H7 (cell line): ENCODE data around the gene FAM107B. TPM values are rescaled to one million over a fixed set of nuclear protein-coding genes. Genes with fewer than 3 reads are reported as not detected.
A peak's percentile ranks its signal among the peaks of the same experiment; 100 is the strongest.

Experiments
- DNase-seq: peaks from one replicate; pipeline ENCODE4 v3.0.0; 2012
- H3K27me3 ChIP-seq: 2 replicates; pipeline ENCODE4 v1.6.0; 2011; ENCODE audit warnings: mild to moderate bottlenecking, low read length; ENCODE audit not compliant: control insufficient read depth, insufficient read depth
- H3K36me3 ChIP-seq: replicated peaks from 2 replicates; pipeline ENCODE4 v1.5.1; 2011; ENCODE audit warnings: low read length; ENCODE audit not compliant: control insufficient read depth, insufficient read depth
- H3K4me3 ChIP-seq: 2 replicates; pipeline ENCODE4 v1.5.1; 2011; ENCODE audit warnings: low read depth, mild to moderate bottlenecking, control low read depth, low read length, moderate library complexity; ENCODE audit not compliant: insufficient read depth
- total RNA-seq: library from RNA; depleted of rRNA; stranded (reverse); fragments of >200 nt; shearing (Covaris generic); gene quantifications from 2 replicates; pipeline ENCODE4 v1.2.3, GENCODE V29; 2014

The FAM107B gene
- total RNA-seq, 1 experiment from 2014 or later = 11.3 TPM

DNA sequence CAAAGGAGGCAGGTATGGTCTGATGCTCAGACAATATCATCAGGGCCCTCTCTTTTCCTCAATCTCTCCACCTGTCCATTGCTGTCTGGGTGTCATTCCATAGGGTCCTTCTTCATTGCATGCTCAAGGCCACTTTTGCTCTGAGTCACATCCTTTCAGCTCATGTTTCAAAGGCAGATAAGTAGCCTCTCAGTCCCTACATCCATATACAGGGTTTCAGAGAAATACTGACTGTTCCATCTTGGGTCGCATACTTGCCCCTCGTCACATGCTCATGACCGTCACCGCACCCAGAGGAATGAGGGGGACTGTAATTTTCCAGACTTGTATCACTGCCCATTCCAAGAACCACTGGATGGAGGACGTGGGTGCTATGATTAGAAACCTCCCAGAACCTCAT is 93.4 kb downstream of the FAM107B start:
- Histone ChIP-seq H3K4me3 (no peak overlapping the region), H3K27me3 (no peaks in the 10 kb centered on the region), H3K36me3 (no peaks in the 10 kb centered on the region)
- no peak for DNase-seq

DNA sequence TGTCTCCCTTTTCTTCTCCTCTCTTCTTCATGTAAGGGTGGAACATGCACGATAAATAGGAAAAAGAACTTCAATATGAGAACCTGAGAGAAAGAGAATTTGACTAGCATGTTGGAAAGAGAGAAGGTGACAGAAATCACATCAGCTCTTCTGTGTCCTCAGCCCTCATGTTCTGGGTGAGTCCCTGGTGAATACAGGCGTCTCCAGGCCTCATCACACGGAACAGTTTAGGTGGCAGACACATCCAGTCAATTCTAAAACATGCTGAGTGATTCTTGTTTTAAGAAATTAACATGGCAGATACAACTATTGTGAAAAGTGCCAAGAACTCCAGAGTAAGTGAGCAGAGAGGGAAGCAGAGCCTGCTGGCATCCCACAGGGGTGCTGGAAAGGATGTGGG is 96.1 kb downstream of the FAM107B start:
- no peak for DNase-seq

DNA sequence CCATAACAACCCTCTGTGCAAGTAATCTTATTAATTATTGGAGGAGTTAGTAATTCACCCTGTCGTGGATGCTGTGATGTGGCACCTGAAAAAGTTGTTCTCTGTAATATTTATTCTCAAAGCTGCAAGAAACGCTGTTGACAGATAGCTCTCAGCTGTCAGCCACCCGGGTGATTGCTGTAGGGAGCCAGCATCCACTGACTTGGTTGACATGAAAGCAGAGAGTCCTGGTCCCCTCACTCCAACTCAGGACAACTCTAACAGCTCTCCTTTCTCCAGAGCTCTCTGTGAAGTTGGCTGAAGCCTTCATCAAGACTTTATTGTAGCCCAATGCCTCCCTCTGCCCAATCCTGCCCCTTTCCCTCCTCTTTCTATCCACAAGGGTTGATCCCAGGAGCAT is 98.0 kb downstream of the FAM107B start:
- H3K36me3 ChIP-seq = no peaks in the 10 kb centered on the region
- H3K4me3 ChIP-seq = no peak overlapping the region
- no peaks in the 10 kb centered on the region for H3K27me3 ChIP-seq
- no peak for DNase-seq

More for the DNA sequence above, 96.1 kb downstream of the FAM107B start:
- Histone ChIP-seq H3K4me3 (no peak overlapping the region), H3K36me3 (no peaks in the 10 kb centered on the region), H3K27me3 (no peaks in the 10 kb centered on the region)

DNA sequence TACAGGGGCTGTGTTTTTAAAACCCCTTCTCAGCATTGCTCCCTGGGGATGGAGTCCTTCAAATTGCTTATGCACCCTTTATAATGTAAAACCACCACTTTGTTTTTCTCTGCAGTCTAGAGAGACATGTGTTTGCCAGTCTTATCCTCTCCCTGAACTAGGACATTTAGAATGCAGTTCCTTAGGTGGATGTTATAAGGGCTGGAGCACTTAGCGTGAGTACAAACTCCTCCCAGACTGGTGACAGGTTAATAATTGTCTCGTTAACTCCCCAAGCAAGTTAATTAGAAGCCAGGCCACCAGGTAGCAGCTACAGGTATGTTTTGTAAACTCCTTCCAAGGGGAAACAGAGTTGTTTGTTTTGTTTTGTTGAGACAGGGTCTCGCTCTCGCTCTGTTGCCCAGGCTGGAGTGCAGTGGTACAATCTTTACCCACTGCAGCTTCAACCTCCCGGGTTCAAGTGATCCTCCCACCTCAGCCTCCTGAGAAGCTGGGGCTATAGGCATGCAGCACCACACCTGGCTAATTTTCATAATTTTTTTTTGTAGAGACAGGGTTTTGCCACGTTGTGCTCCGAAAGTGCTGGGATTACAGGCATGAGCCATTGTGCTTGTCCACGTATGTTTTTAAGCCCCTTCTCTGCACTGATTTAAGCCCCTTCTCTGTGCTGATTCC is 100.2 kb downstream of the FAM107B start:
- Histone ChIP-seq H3K27me3 (no peaks in the 10 kb centered on the region), H3K4me3 (no peak overlapping the region), H3K36me3 (no peaks in the 10 kb centered on the region)
- peak; percentile 61 for DNase-seq

DNA sequence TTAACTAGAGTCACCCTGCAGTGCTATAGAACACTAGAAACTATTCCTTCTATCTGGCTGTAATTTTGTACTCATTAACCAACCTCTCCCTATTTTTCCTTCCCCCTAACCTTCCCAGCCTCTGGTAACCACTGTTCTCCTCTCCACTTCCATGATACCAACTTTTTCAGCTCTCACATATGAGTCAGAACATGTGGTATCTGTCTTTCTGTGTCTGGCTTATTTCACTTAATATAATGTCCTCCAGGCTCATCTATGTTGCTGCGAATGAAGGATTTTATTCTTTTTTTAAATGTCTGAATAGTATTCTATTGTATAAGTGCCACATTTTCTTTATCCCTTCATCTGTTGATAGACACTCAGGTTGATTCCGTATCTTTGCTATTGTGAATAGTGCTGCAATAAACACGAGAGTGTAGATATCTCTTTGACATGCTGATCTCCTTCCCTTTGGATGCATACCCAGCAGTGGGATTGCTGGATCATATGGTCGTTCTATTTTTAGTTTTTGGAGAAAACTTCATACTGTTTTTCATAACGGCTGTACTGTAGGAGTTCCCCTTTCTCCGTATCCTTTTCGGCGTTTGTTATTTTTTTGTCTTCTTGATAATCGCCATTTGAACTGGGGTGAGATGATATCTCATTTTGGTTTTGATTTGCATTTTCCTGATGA is 101.4 kb downstream of the FAM107B start:
- Histone ChIP-seq H3K4me3 (no peak overlapping the region), H3K27me3 (no peaks in the 10 kb centered on the region), H3K36me3 (no peaks in the 10 kb centered on the region)
- DNase-seq = no peak

DNA sequence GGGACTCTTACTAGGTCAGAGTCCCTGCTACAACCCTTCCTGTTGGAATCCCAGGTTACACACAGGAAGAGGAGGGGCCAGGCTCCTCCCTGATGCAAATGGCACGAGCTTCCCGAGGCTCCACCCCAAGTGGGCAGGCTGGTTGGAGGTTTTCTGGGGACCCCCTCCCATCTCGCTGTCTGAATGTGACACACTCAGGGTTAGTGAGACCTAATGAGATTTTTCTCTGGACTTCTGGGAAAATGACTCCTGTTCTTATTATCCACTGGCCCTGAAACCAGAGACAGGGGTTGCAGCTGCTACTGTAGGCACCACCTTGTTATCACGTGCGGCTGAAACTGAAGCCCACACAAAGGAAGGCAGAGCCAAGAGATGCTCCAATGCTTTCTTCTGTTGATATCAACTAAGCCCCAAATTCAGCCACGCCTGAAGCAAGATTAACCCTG is 103.3 kb downstream of the FAM107B start:
- H3K27me3 ChIP-seq = no peaks in the 10 kb centered on the region
- no peak overlapping the region for H3K4me3 ChIP-seq
- no peaks in the 10 kb centered on the region for H3K36me3 ChIP-seq
- no peak for DNase-seq

DNA sequence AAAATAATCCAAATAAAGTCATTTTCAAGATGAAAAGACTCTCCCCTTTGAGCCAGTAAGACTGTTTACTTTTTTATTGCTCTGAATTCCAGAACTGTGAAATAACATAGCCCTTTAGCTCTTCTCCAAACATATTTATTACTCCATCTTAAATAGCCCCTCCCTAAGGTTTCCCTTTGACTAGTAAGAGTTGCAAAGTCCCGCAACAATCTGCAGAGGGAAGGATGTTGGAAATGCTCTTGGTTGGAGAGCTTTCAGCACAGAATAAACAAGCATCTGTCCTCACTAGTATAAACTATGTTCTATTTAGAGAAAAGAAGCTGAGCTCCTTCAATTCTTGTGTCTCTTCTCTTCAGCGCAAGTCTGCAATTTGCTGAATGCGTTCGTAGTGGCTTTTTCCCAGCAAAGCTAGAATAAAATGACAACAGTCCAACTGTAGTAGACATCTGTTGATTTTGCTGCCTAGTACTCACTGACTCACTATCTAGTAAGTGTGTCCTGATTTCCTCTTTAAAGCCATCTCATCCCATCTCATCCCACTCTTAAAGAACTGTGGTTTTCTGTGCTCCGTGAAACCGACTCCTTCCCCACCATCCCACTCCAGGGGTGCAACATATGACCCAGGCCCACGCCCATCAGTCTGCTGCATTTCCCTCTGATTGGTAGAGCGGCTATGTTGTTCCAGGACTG is 104.0 kb downstream of the FAM107B start:
- Histone ChIP-seq H3K4me3 (no peak overlapping the region), H3K27me3 (no peaks in the 10 kb centered on the region), H3K36me3 (no peaks in the 10 kb centered on the region)
- DNase-seq = no peak

DNA sequence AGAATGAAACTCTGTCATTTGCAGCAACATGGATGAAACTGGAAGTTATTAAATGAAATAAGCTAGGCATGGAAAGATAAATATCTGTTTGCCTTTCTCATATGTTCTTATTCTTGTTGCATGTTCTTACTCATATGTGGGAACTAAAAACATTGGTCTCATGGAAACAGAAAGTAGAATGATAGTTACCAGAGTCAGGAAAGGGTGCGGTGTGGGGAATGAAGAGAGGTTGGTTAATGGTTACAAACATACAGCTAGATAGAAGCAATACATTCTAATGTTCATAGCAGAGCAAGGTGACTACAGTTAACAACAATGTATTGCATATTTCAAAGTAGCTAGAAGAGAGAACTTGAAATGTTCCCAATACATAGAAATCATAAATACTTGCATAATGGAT is 105.1 kb downstream of the FAM107B start:
- H3K27me3 ChIP-seq = no peaks in the 10 kb centered on the region
- H3K4me3 ChIP-seq = no peak overlapping the region
- no peak for DNase-seq
- no peaks in the 10 kb centered on the region for H3K36me3 ChIP-seq

DNA sequence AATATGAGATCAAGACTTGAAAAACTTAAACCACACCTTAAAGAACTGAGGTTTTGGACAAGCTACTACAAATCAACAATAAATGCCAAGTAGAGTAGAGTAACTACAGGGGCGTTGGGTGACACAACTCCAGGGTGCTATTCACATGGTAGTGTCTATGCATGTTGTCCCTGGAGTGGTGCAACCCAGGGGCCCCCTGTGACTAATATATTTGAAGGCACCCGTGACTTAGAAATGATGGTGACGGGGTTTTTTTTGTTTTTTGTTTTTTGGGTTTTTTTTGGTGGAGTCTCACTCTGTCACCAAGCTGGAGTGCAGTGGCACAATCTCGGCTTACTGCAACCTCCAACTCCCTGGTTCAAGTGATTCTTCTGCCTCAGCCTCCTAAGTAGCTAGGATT is 106.9 kb downstream of the FAM107B start:
- Histone ChIP-seq H3K27me3 (no peaks in the 10 kb centered on the region), H3K36me3 (no peaks in the 10 kb centered on the region), H3K4me3 (no peak overlapping the region)
- DNase-seq = no peak

DNA sequence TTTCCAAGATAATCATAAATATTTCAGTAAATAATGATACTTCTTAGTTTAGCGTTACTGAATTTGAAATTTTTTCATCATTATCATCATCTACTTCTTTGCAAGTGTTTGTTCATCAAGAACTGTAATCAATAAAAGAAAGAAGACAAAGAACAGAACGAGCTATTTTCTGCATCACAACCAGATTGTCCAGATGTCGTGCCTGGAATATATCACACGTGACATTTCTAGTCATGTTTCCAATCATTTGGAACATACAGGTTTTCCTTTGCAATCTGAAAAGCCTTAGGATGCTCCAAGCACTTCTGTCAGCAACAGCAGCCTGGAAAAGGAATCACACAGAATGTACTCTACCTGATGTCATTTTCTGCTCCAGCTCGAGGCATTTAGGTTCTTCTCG is 107.4 kb downstream of the FAM107B start:
- no peaks in the 10 kb centered on the region for H3K36me3 ChIP-seq
- DNase-seq = no peak
- H3K27me3 ChIP-seq = no peaks in the 10 kb centered on the region
- H3K4me3 ChIP-seq = no peak overlapping the region

DNA sequence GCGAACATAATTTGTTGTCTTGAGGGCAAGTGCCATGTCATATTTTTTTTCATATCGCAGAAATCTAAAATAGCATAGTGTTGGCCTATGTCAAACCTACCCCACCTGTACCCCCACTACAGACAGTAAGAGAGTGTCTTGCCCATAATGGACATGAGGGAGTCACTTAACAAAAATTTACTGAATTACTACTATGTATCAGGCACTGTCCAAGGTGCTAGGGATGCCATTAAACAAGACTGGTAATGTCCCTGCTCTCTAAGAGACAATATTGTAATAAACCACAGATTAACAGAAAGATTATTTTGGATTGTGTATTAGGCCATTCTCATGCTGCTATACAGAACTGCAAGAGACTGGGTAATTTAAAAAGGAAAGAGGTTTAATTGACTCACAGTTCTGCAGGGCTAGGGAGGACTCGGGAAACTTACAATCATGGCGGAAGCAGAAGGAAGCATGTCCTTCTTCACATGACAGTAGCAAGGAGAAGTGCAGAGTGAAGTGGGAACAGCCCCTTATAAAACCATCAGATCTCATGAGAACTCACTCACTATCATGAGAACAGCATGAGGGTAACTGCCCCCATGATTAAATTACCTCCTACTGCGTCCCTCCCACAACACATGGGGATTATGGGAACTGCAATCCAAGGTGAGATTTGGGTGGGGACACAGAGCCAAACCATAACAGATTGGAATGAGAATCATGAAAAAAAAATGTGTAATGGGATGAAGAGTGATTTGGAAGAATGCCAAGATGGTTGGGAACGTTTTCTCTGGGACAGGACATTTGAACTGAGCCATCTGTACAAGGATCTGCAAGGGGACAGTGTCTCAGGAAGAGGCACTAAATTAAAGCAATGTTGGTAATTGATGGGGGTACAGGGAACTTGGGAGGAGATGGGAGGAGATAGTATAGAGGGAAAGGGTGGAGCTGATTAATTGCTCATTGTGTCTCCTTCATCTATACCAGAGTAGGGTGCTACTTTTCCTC is 108.5 kb downstream of the FAM107B start:
- H3K36me3 ChIP-seq = no peaks in the 10 kb centered on the region
- no peak overlapping the region for H3K4me3 ChIP-seq
- no peak for DNase-seq
- no peaks in the 10 kb centered on the region for H3K27me3 ChIP-seq

DNA sequence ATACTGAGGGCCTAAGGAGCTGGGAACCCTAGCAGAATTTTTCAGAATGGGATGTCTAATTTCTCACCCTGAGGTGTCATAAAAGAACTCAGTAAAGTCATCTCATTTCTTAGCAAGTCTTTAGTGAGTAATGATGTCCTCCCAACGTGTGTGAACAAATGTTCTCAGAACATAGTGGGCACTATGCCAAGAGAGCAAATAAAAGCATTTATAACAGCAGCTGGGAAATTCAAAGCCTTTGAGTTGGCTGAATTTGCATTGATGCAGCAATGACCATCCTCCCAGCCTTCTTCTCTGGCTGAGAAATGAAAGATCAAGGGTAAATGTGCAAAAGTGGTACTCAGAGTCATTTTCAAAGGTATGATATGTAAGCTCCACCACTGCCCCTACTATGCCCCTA is 109.4 kb downstream of the FAM107B start:
- no peaks in the 10 kb centered on the region for H3K27me3 ChIP-seq
- H3K36me3 ChIP-seq = no peaks in the 10 kb centered on the region
- H3K4me3 ChIP-seq = no peak overlapping the region
- DNase-seq = no peak

DNA sequence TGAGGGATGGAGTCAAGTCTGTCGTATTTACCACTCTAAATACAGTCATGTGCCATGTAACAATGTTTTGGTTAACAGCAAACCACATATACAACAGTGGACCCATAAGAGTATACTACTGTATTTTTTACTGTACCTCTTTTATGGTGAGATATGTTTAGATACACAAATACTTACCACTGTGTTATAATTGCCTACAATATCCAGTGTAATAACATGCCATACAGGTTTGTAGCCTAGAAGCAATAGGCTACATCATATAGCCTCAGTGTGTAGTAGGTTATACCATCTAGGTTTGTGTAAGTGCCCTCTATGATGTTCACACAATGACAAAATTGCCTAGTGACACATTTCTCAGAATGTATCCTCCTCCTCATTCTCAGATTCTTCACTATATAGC is 110.4 kb downstream of the FAM107B start:
- Histone ChIP-seq H3K36me3 (no peaks in the 10 kb centered on the region), H3K4me3 (no peak overlapping the region), H3K27me3 (no peaks in the 10 kb centered on the region)
- DNase-seq = no peak

DNA sequence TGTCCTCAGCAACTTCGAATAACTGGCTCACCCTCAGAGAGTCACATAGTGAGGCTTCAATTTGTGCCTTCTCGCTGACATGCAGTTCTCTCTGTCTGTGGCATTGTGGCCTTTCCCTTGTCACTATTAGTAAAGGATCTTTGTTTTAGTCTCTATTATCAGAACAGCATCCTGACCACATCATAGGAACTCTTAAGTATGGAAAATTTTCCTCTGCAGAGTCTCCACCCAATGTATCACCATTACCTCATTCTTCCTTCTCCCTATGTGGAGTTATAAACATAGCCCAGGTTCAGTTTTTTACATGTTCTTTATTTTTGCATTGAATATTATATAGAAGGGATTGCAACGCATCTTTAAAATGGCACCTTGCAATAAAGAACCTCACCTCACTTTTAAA is 112.9 kb downstream of the FAM107B start:
- no peak overlapping the region for H3K4me3 ChIP-seq
- H3K27me3 ChIP-seq = no peaks in the 10 kb centered on the region
- H3K36me3 ChIP-seq = no peaks in the 10 kb centered on the region
- no peak for DNase-seq
